Karpas-422 (cell line): Measurements from ENCODE around the gene FHL2. TPM values are rescaled to one million over a fixed set of nuclear protein-coding genes. Genes with fewer than 3 reads are reported as not detected.

Experiments used
- DNase-seq: peaks from one replicate; pipeline ENCODE4 v3.0.0-alpha.2; 2015
- H2AFZ ChIP-seq: fragments of 200-600 bp; sonication (generic); 2 replicates; pipeline ENCODE4 v1.6.1; 2014; ENCODE audit warnings: antibody characterized with exemption, low read length, mixed read lengths
- H3K27ac ChIP-seq: fragments of 200-600 bp; sonication (generic); 2 replicates; pipeline ENCODE4 v1.5.1; 2014; ENCODE audit warnings: mild to moderate bottlenecking, low read length, moderate library complexity
- H3K27me3 ChIP-seq: fragments of 200-600 bp; sonication (generic); 2 replicates; pipeline ENCODE4 v1.6.1; 2014; ENCODE audit warnings: low read length, mixed read lengths
- H3K36me3 ChIP-seq: fragments of 200-600 bp; sonication (generic); 2 replicates; pipeline ENCODE4 v1.6.1; 2014; ENCODE audit warnings: low read length, mixed read lengths; ENCODE audit not compliant: insufficient read depth
- H3K4me1 ChIP-seq: fragments of 200-600 bp; sonication (generic); 2 replicates; pipeline ENCODE4 v1.6.1; 2014; ENCODE audit warnings: mild to moderate bottlenecking, low read length, mixed read lengths
- H3K4me2 ChIP-seq: fragments of 200-600 bp; sonication (generic); 2 replicates; pipeline ENCODE4 v1.6.1; 2014; ENCODE audit warnings: low read length, low read depth, mild to moderate bottlenecking; ENCODE audit not compliant: poor library complexity, severe bottlenecking
- H3K4me3 ChIP-seq: fragments of 200-600 bp; sonication (generic); 2 replicates; pipeline ENCODE4 v1.5.1; 2014; ENCODE audit warnings: mild to moderate bottlenecking, antibody characterized with exemption, low read length, mixed read lengths
- H3K79me2 ChIP-seq: fragments of 200-600 bp; sonication (generic); 2 replicates; pipeline ENCODE4 v1.6.1; 2014; ENCODE audit warnings: mild to moderate bottlenecking, low read length, mixed read lengths
- H3K9ac ChIP-seq: fragments of 200-600 bp; sonication (generic); 2 replicates; pipeline ENCODE4 v1.6.0; 2014; ENCODE audit warnings: low read length
- H3K9me2 ChIP-seq: fragments of 200-600 bp; sonication (generic), shearing (Covaris generic); replicated peaks from 2 replicates; pipeline ENCODE4 v1.6.0; 2014; ENCODE audit warnings: mild to moderate bottlenecking, low read length, moderate library complexity; ENCODE audit not compliant: insufficient read depth
- H3K9me3 ChIP-seq: fragments of 300-700, 200-600 bp; sonication (generic); 2 replicates; pipeline ENCODE4 v1.6.1; 2014; ENCODE audit warnings: low read length, mixed read lengths
- H4K20me1 ChIP-seq: fragments of 200-600 bp; sonication (generic); 2 replicates; pipeline ENCODE4 v1.6.1; 2014; ENCODE audit warnings: mild to moderate bottlenecking, antibody characterized with exemption, low read length, low read depth; ENCODE audit not compliant: insufficient read depth
- total RNA-seq: library from RNA; depleted of rRNA; stranded (reverse); fragments of >200 nt; shearing (Covaris generic); gene quantifications from 2 replicates; pipeline ENCODE4 v1.2.3, GENCODE V29; 2014; ENCODE audit warnings: low replicate concordance

The FHL2 gene
- total RNA-seq, 1 experiment from 2014 or later = 0.26 TPM

GRCh38 chr2:105391763-105392662 lies 6.8 kb downstream of the FHL2 start:
- H3K4me3 ChIP-seq = no peak overlapping the region
- no peaks in the 10 kb centered on the region for H3K36me3 ChIP-seq
- H3K79me2 ChIP-seq = no peaks in the 10 kb centered on the region
- H3K27ac ChIP-seq = no peak overlapping the region
- no peak overlapping the region for H2AFZ ChIP-seq
- H3K9me3 ChIP-seq = no peaks in the 10 kb centered on the region
- H3K27me3 ChIP-seq = no peaks in the 10 kb centered on the region
- H4K20me1 ChIP-seq = no peaks in the 10 kb centered on the region
- no peaks in the 10 kb centered on the region for H3K9me2 ChIP-seq
- H3K9ac ChIP-seq = no peak overlapping the region
- no peak for DNase-seq
- no peak overlapping the region for H3K4me2 ChIP-seq
- H3K4me1 ChIP-seq = no peaks in the 10 kb centered on the region

- DNase-seq = no peak
- H3K4me2 ChIP-seq = no peak overlapping the region
- H3K9me3 ChIP-seq = no peaks in the 10 kb centered on the region
- H3K4me1 ChIP-seq = no peaks in the 10 kb centered on the region
- H3K27ac ChIP-seq = no peak overlapping the region
- no peak overlapping the region for H3K4me3 ChIP-seq
- no peak overlapping the region for H3K9ac ChIP-seq
- no peaks in the 10 kb centered on the region for H3K27me3 ChIP-seq
- H3K79me2 ChIP-seq = no peaks in the 10 kb centered on the region
- H2AFZ ChIP-seq = no peak overlapping the region
- no peaks in the 10 kb centered on the region for H4K20me1 ChIP-seq
- H3K9me2 ChIP-seq = no peaks in the 10 kb centered on the region
- no peaks in the 10 kb centered on the region for H3K36me3 ChIP-seq
Observed at GRCh38 chr2:105391058-105391627, 7.7 kb downstream of the FHL2 start.

- Histone ChIP-seq H4K20me1 (no peaks in the 10 kb centered on the region), H2AFZ (no peak overlapping the region), H3K4me3 (no peak overlapping the region), H3K79me2 (no peaks in the 10 kb centered on the region), H3K9ac (no peak overlapping the region), H3K4me1 (no peaks in the 10 kb centered on the region), H3K9me3 (no peaks in the 10 kb centered on the region), H3K36me3 (no peaks in the 10 kb centered on the region), H3K4me2 (no peak overlapping the region), H3K27me3 (no peaks in the 10 kb centered on the region), H3K9me2 (no peaks in the 10 kb centered on the region), H3K27ac (no peak overlapping the region)
- DNase-seq = no peak
Observed at GRCh38 chr2:105390454-105390853, 8.4 kb downstream of the FHL2 start.

- Histone ChIP-seq H3K9ac (no peak overlapping the region), H3K36me3 (no peaks in the 10 kb centered on the region), H3K9me3 (no peaks in the 10 kb centered on the region), H3K4me3 (no peak overlapping the region), H3K4me2 (no peak overlapping the region), H2AFZ (no peak overlapping the region), H3K9me2 (no peaks in the 10 kb centered on the region), H4K20me1 (no peaks in the 10 kb centered on the region), H3K27me3 (no peaks in the 10 kb centered on the region), H3K79me2 (no peaks in the 10 kb centered on the region), H3K27ac (no peak overlapping the region), H3K4me1 (no peaks in the 10 kb centered on the region)
- DNase-seq = no peak
Observed at GRCh38 chr2:105388971-105389381, 9.9 kb downstream of the FHL2 start.

GRCh38 chr2:105387225-105387624 lies 11.6 kb downstream of the FHL2 start:
- Histone ChIP-seq H3K9me2 (no peaks in the 10 kb centered on the region), H4K20me1 (no peaks in the 10 kb centered on the region), H3K4me2 (no peak overlapping the region), H3K9me3 (no peaks in the 10 kb centered on the region), H2AFZ (no peak overlapping the region), H3K4me1 (no peaks in the 10 kb centered on the region), H3K79me2 (no peaks in the 10 kb centered on the region), H3K27ac (no peak overlapping the region), H3K27me3 (no peaks in the 10 kb centered on the region), H3K9ac (no peak overlapping the region), H3K4me3 (no peak overlapping the region), H3K36me3 (no peaks in the 10 kb centered on the region)
- DNase-seq = no peak

- no peak overlapping the region for H3K27ac ChIP-seq
- H4K20me1 ChIP-seq = no peaks in the 10 kb centered on the region
- DNase-seq = no peak
- H3K79me2 ChIP-seq = no peaks in the 10 kb centered on the region
- H3K4me2 ChIP-seq = no peak overlapping the region
- H3K9me2 ChIP-seq = no peaks in the 10 kb centered on the region
- H3K4me1 ChIP-seq = no peaks in the 10 kb centered on the region
- no peak overlapping the region for H3K4me3 ChIP-seq
- no peaks in the 10 kb centered on the region for H3K36me3 ChIP-seq
- no peak overlapping the region for H3K9ac ChIP-seq
- H2AFZ ChIP-seq = no peak overlapping the region
- H3K27me3 ChIP-seq = no peaks in the 10 kb centered on the region
- H3K9me3 ChIP-seq = no peaks in the 10 kb centered on the region
Observed at GRCh38 chr2:105385731-105386540, 12.9 kb downstream of the FHL2 start.

GRCh38 chr2:105384861-105385260 lies 14.0 kb downstream of the FHL2 start:
- Histone ChIP-seq H3K27ac (no peak overlapping the region), H3K9me2 (no peaks in the 10 kb centered on the region), H3K9ac (no peak overlapping the region), H3K4me3 (no peak overlapping the region), H4K20me1 (no peaks in the 10 kb centered on the region), H3K79me2 (no peaks in the 10 kb centered on the region), H3K36me3 (no peaks in the 10 kb centered on the region), H3K4me1 (no peaks in the 10 kb centered on the region), H2AFZ (no peak overlapping the region), H3K4me2 (no peak overlapping the region), H3K27me3 (no peaks in the 10 kb centered on the region), H3K9me3 (no peaks in the 10 kb centered on the region)
- no peak for DNase-seq

GRCh38 chr2:105384216-105384615 lies 14.6 kb downstream of the FHL2 start:
- H4K20me1 ChIP-seq = no peaks in the 10 kb centered on the region
- H3K27me3 ChIP-seq = no peaks in the 10 kb centered on the region
- H3K4me1 ChIP-seq = no peaks in the 10 kb centered on the region
- DNase-seq = no peak
- H3K79me2 ChIP-seq = no peaks in the 10 kb centered on the region
- H3K4me3 ChIP-seq = no peak overlapping the region
- H3K36me3 ChIP-seq = no peaks in the 10 kb centered on the region
- no peak overlapping the region for H3K27ac ChIP-seq
- H3K9me3 ChIP-seq = no peaks in the 10 kb centered on the region
- H2AFZ ChIP-seq = no peak overlapping the region
- H3K4me2 ChIP-seq = no peak overlapping the region
- H3K9ac ChIP-seq = no peak overlapping the region
- no peaks in the 10 kb centered on the region for H3K9me2 ChIP-seq
